T-helper 17 cell (primary cell): ENCODE data around the gene PBX3. TPM values are rescaled to one million over a fixed set of nuclear protein-coding genes. Genes with fewer than 3 reads are reported as not detected.
A peak's percentile ranks its signal among the peaks of the same experiment; 100 is the strongest.

ENCODE experiments used
- ATAC-seq: fragments of 150-1000 bp; cut with Tn5 transposase; 2 replicates; pipeline ENCODE4 v1.10.0; 2021; ENCODE audit warnings: mild to moderate bottlenecking, moderate library complexity
- DNase-seq, 3 donors: peaks; one replicate each; pipeline versions ENCODE4 v3.0.0 to v3.0.0-alpha.2; 2020 to 2021
- H3K9me3 ChIP-seq: one replicate; pipeline ENCODE4 v1.7.0; 2013; ENCODE audit warnings: low read length, mild to moderate bottlenecking; ENCODE audit not compliant: control insufficient read depth, poor library complexity, severe bottlenecking
- H3K27ac Mint-ChIP-seq: one replicate; pipeline ENCODE4 v1.8.0; 2022; ENCODE audit warnings: mild to moderate bottlenecking, moderate library complexity, mixed read lengths
- H3K27me3 Mint-ChIP-seq: one replicate; pipeline ENCODE4 v1.8.0; 2022; ENCODE audit warnings: mixed read lengths
- H3K36me3 Mint-ChIP-seq: one replicate; pipeline ENCODE4 v1.8.0; 2022; ENCODE audit warnings: low read depth, mixed read lengths
- H3K4me1 Mint-ChIP-seq: one replicate; pipeline ENCODE4 v1.8.0; 2022; ENCODE audit warnings: mild to moderate bottlenecking, mixed read lengths
- H3K4me3 Mint-ChIP-seq: one replicate; pipeline ENCODE4 v1.8.0; 2022; ENCODE audit warnings: mild to moderate bottlenecking, moderate library complexity, mixed read lengths
- total RNA-seq, 4 donors: library from RNA in 2 of 4; stranded (reverse) in 2 of 4; gene quantifications; one replicate each; pipeline ENCODE4 v1.2.3 and lab custom pipeline; 2022 to 2026

Gene PBX3
- 10 to 100 TPM; 15.5 to 18.6 TPM for total RNA-seq
- total RNA-seq (lab: John Stamatoyannopoulos, UW): 11.4 to 14.6 reads per million in 2 donors

- H3K27me3 Mint-ChIP-seq: no peaks in the 10 kb centered on the region
- H3K36me3 Mint-ChIP-seq: no peaks in the 10 kb centered on the region
- H3K27ac Mint-ChIP-seq: peak within 1 kb of the TSS; percentile 93
- ATAC-seq: peak; percentile 18
- H3K9me3 ChIP-seq: no peaks in the 10 kb centered on the region
- H3K4me3 Mint-ChIP-seq: peak within 1 kb of the TSS; percentile 96
- peaks cover 20% of the 10 kb centered on the region for H3K4me1 Mint-ChIP-seq
- DNase-seq: peak; percentile 15 to 61 (median 57)
Measured at GRCh38 chr9:125747053-125747764, at the start of gene PBX3. PBX3 (plus strand) TSS chr9:125747373.

GRCh38 chr9:125699870-125700269, 47.3 kb upstream of the PBX3 start:
- H3K27me3 Mint-ChIP-seq: no peaks in the 10 kb centered on the region
- no peaks in the 10 kb centered on the region for H3K9me3 ChIP-seq
- no peaks in the 10 kb centered on the region for H3K36me3 Mint-ChIP-seq
- no peak overlapping the region for H3K4me3 Mint-ChIP-seq
- no peak for DNase-seq
- ATAC-seq: no peak
- H3K27ac Mint-ChIP-seq: no peak overlapping the region
- peaks cover 31% of the 10 kb centered on the region for H3K4me1 Mint-ChIP-seq

- DNase-seq: no peak
- Mint-ChIP-seq H3K27ac (no peak overlapping the region), H3K36me3 (no peaks in the 10 kb centered on the region), H3K4me1 (peaks cover 35% of the 10 kb centered on the region), H3K27me3 (no peaks in the 10 kb centered on the region), H3K4me3 (no peak overlapping the region)
- peak; percentile 59 for ATAC-seq
- no peaks in the 10 kb centered on the region for H3K9me3 ChIP-seq
Measured at GRCh38 chr9:125700791-125701190, 46.4 kb upstream of the PBX3 start.

- ATAC-seq (no peak), DNase-seq (no peak)
- no peaks in the 10 kb centered on the region for H3K36me3 Mint-ChIP-seq
- H3K27me3 Mint-ChIP-seq: no peaks in the 10 kb centered on the region
- no peak overlapping the region for H3K27ac Mint-ChIP-seq
- peaks cover 39% of the 10 kb centered on the region for H3K4me1 Mint-ChIP-seq
- H3K9me3 ChIP-seq: no peaks in the 10 kb centered on the region
- no peak overlapping the region for H3K4me3 Mint-ChIP-seq
Measured at GRCh38 chr9:125701351-125701750, 45.8 kb upstream of the PBX3 start.

- H3K4me3 Mint-ChIP-seq: no peak overlapping the region
- no peak overlapping the region for H3K27ac Mint-ChIP-seq
- H3K36me3 Mint-ChIP-seq: no peaks in the 10 kb centered on the region
- H3K27me3 Mint-ChIP-seq: no peaks in the 10 kb centered on the region
- H3K9me3 ChIP-seq: no peaks in the 10 kb centered on the region
- H3K4me1 Mint-ChIP-seq: peaks cover 36% of the 10 kb centered on the region
- ATAC-seq (no peak), DNase-seq (no peak)
Measured at GRCh38 chr9:125703662-125704061, 43.5 kb upstream of the PBX3 start.

GRCh38 chr9:125705893-125706292, 41.3 kb upstream of the PBX3 start:
- ATAC-seq (no peak), DNase-seq (no peak)
- peak overlapping the region; percentile 69 for H3K27ac Mint-ChIP-seq
- H3K4me1 Mint-ChIP-seq: peaks cover 34% of the 10 kb centered on the region
- H3K4me3 Mint-ChIP-seq: peak overlapping the region; percentile 60
- H3K36me3 Mint-ChIP-seq: no peaks in the 10 kb centered on the region
- H3K9me3 ChIP-seq: no peaks in the 10 kb centered on the region
- peaks cover 6% of the 10 kb centered on the region for H3K27me3 Mint-ChIP-seq

- ATAC-seq (peak; percentile 97), DNase-seq (peak; percentile 85 to 89 (median 88))
- Mint-ChIP-seq H3K4me3 (peak within 1 kb of the TSS; percentile 87), H3K4me1 (peaks cover 29% of the 10 kb centered on the region), H3K27me3 (peaks cover 6% of the 10 kb centered on the region), H3K27ac (peak within 1 kb of the TSS; percentile 69), H3K36me3 (no peaks in the 10 kb centered on the region)
- no peaks in the 10 kb centered on the region for H3K9me3 ChIP-seq
Measured at GRCh38 chr9:125706651-125707471, 40.3 kb upstream of the PBX3 start, which contains the start of gene MAPKAP1. MAPKAP1 (minus strand) TSS chr9:125707208; CDS start chr9:125672574, 34,634 bp downstream.

- no peaks in the 10 kb centered on the region for H3K9me3 ChIP-seq
- H3K4me1 Mint-ChIP-seq: peaks cover 29% of the 10 kb centered on the region
- ATAC-seq: no peak
Measured at GRCh38 chr9:125707472-125707804, 39.7 kb upstream of the PBX3 start.

GRCh38 chr9:125726456-125727132, 20.6 kb upstream of the PBX3 start:
- no peak overlapping the region for H3K4me3 Mint-ChIP-seq
- H3K36me3 Mint-ChIP-seq: no peaks in the 10 kb centered on the region
- no peak overlapping the region for H3K27ac Mint-ChIP-seq
- H3K27me3 Mint-ChIP-seq: peaks cover 8% of the 10 kb centered on the region
- no peak for ATAC-seq
- H3K4me1 Mint-ChIP-seq: no peaks in the 10 kb centered on the region
- DNase-seq: no peak
- no peaks in the 10 kb centered on the region for H3K9me3 ChIP-seq

More at GRCh38 chr9:125707472-125707804, 39.7 kb upstream of the PBX3 start:
- peaks cover 6% of the 10 kb centered on the region for H3K27me3 Mint-ChIP-seq
- H3K36me3 Mint-ChIP-seq: no peaks in the 10 kb centered on the region
- H3K4me3 Mint-ChIP-seq: peak overlapping the region; percentile 87
- no peak for DNase-seq
- peak overlapping the region; percentile 69 for H3K27ac Mint-ChIP-seq

- no peak for DNase-seq
- no peaks in the 10 kb centered on the region for H3K36me3 Mint-ChIP-seq
- peaks cover 2% of the 10 kb centered on the region for H3K4me1 Mint-ChIP-seq
- H3K9me3 ChIP-seq: no peaks in the 10 kb centered on the region
- no peak overlapping the region for H3K27ac Mint-ChIP-seq
- H3K27me3 Mint-ChIP-seq: peaks cover 6% of the 10 kb centered on the region
- no peak for ATAC-seq
- H3K4me3 Mint-ChIP-seq: no peak overlapping the region
Measured at GRCh38 chr9:125730168-125730567, 17.0 kb upstream of the PBX3 start.

GRCh38 chr9:125732562-125732961, 14.6 kb upstream of the PBX3 start:
- Mint-ChIP-seq H3K4me3 (no peak overlapping the region), H3K27me3 (peaks cover 12% of the 10 kb centered on the region), H3K36me3 (peaks cover 2% of the 10 kb centered on the region), H3K4me1 (peaks cover 2% of the 10 kb centered on the region), H3K27ac (no peak overlapping the region)
- no peaks in the 10 kb centered on the region for H3K9me3 ChIP-seq
- DNase-seq (no peak), ATAC-seq (no peak)

- ATAC-seq (no peak), DNase-seq (no peak)
- H3K9me3 ChIP-seq: no peaks in the 10 kb centered on the region
- H3K27me3 Mint-ChIP-seq: peaks cover 12% of the 10 kb centered on the region
- peaks cover 2% of the 10 kb centered on the region for H3K36me3 Mint-ChIP-seq
- no peak overlapping the region for H3K27ac Mint-ChIP-seq
- H3K4me1 Mint-ChIP-seq: no peaks in the 10 kb centered on the region
- H3K4me3 Mint-ChIP-seq: no peak overlapping the region
Measured at GRCh38 chr9:125739436-125739835, 7.7 kb upstream of the PBX3 start.

- H3K27me3 Mint-ChIP-seq: peaks cover 6% of the 10 kb centered on the region
- H3K4me1 Mint-ChIP-seq: peaks cover 4% of the 10 kb centered on the region
- H3K27ac Mint-ChIP-seq: no peak overlapping the region
- DNase-seq (no peak), ATAC-seq (no peak)
- H3K36me3 Mint-ChIP-seq: no peaks in the 10 kb centered on the region
- no peak overlapping the region for H3K4me3 Mint-ChIP-seq
- H3K9me3 ChIP-seq: no peaks in the 10 kb centered on the region
Measured at GRCh38 chr9:125742657-125743056, 4.5 kb upstream of the PBX3 start.
